ENCODE measurements around the gene OR8K5.
"Not testable (repeated sequence)": the region's sequence is repeated elsewhere in the genome, so short reads cannot be mapped to it uniquely, and the experiment has no call there.

OR8K5 gene

GRCh38 chr11:56160217-56160616 is at the start of gene OR8K5:
TSS of gene OR8K5 (minus strand) at chr11:56160317. CDS start at chr11:56160317, 0 bp downstream.
- DNase-seq (ENCODE audit: low read depth, low spot score), result no peak

GRCh38 chr11:56207790-56208189 is 47.7 kb upstream of the OR8K5 start:
- no peak for DNase-seq (ENCODE audit: low read depth, low spot score)

GRCh38 chr11:56197367-56197766 is 37.2 kb upstream of the OR8K5 start:
- no peak for DNase-seq (ENCODE audit: low read depth, low spot score)

- no peak for DNase-seq (ENCODE audit: low read depth, low spot score)
These were observed 36.6 kb upstream of the OR8K5 start for GRCh38 chr11:56196705-56197104.

GRCh38 chr11:56188602-56189001 is 28.5 kb upstream of the OR8K5 start:
- no peak for DNase-seq (ENCODE audit: low read depth, low spot score)

GRCh38 chr11:56183459-56183858 is 23.3 kb upstream of the OR8K5 start:
- DNase-seq (ENCODE audit: low read depth, low spot score), result no peak

- no peak for DNase-seq (ENCODE audit: low read depth, low spot score)
These were observed 16.2 kb upstream of the OR8K5 start, which contains the start of gene OR5J2 for GRCh38 chr11:56176318-56176717. TSS of gene OR5J2 (plus strand) at chr11:56176618. CDS start at chr11:56176618, 0 bp downstream.

GRCh38 chr11:56172256-56172830 is 12.2 kb upstream of the OR8K5 start:
- DNase-seq (ENCODE audit: low read depth, low spot score), result no peak

GRCh38 chr11:56163804-56164203 is 3.7 kb upstream of the OR8K5 start:
- no peak for DNase-seq (ENCODE audit: low read depth, low spot score)

GRCh38 chr11:56152333-56152732 is 7.8 kb downstream of the OR8K5 start:
- DNase-seq (ENCODE audit: low read depth, low spot score), result no peak

GRCh38 chr11:56151376-56151775 is 8.7 kb downstream of the OR8K5 start:
- no peak for DNase-seq (ENCODE audit: low read depth, low spot score)

- not testable (repeated sequence) for DNase-seq (ENCODE audit: low read depth, low spot score)
These were observed 16.4 kb downstream of the OR8K5 start for GRCh38 chr11:56143681-56144080.

GRCh38 chr11:56140151-56140661 is 19.9 kb downstream of the OR8K5 start, which contains the start of gene OR8J3:
TSS of gene OR8J3 (minus strand) at chr11:56140201. CDS start at chr11:56137718, 2,483 bp downstream.
- DNase-seq (ENCODE audit: low read depth, low spot score), result no peak

GRCh38 chr11:56122073-56122472 is 38.0 kb downstream of the OR8K5 start, which contains the start of gene OR8H3:
TSS of gene OR8H3 (plus strand) at chr11:56122373. CDS start at chr11:56122373, 0 bp downstream.
- DNase-seq (ENCODE audit: low read depth, low spot score), result no peak

All from activated CD4-positive, CD25-positive, alpha-beta regulatory T cell treated with anti-CD3 and anti-CD28 coated beads, Interleukin-2, amount 50 U/mL, for 16 hours (primary cell).